ENCODE results near the gene MVK. TPM values are rescaled to one million over a fixed set of nuclear protein-coding genes. Genes with fewer than 3 reads are reported as not detected.

MVK gene
- total and polyA plus RNA-seq, 4 donors, result 34.9 to 50.3 (median 41.4) TPM

GRCh38 chr12:109596418-109597244 lies 23.0 kb downstream of the MVK start:
- WGBS, result 92% methylated on average over 24 of the region's 24 CpGs
- TF ChIP-seq YY1 (IDR thresholded peaks at IDR 0.05) (no peak), HNF4A (conservative IDR thresholded peaks at IDR 0.05) (no peak), EGR1 (IDR thresholded peaks at IDR 0.05; ENCODE audit: low read depth in 2 of 2) (no peak), JUND (IDR thresholded peaks at IDR 0.05) (no peak), NR2F2 (IDR thresholded peaks at IDR 0.05) (no peak), ATF3 (IDR thresholded peaks at IDR 0.05) (no peak), SP1 (IDR thresholded peaks at IDR 0.05) (no peak), HNF4G (IDR thresholded peaks at IDR 0.05) (no peak), TAF1 (conservative IDR thresholded peaks at IDR 0.05) (no peak), MAX (IDR thresholded peaks at IDR 0.05) (no peak), RAD21 (IDR thresholded peaks at IDR 0.05) (no peak), CTCF (IDR thresholded peaks at IDR 0.05; ENCODE audit: low read depth, low read length, missing input control) (no peak), RXRA (IDR thresholded peaks at IDR 0.05) (no peak), GABPA (IDR thresholded peaks at IDR 0.05 in 1 of 2, conservative IDR thresholded peaks at IDR 0.05 in 1 of 2) (no peak), ZBTB33 (IDR thresholded peaks at IDR 0.05) (no peak), FOXA1 (IDR thresholded peaks at IDR 0.05) (no peak), FOXA2 (IDR thresholded peaks at IDR 0.05) (no peak), REST (IDR thresholded peaks at IDR 0.05) (no peak)
- peaks cover 2 to 26% (median 18%) of the 10 kb centered on the region in 4 donors for H3K4me1 ChIP-seq (ENCODE audit: control insufficient read depth in 4 of 4, insufficient read depth in 4 of 4, low read length in 3 of 4)
- no peak overlapping the region for H3K27ac ChIP-seq (ENCODE audit: low read depth in 1 of 2, low read length in 2 of 2)
- no peaks in the 10 kb centered on the region for H3K27me3 ChIP-seq (ENCODE audit: control insufficient read depth in 4 of 4, insufficient read depth in 4 of 4, low read length in 3 of 4)
- DNase-seq (ENCODE audit: low spot score), result no peak
- no peak overlapping the region for H3K9ac ChIP-seq (ENCODE audit: low read depth in 1 of 2, low read length in 2 of 2)
- peaks cover 0 to 18% (median 10%) of the 10 kb centered on the region in 4 donors for H3K36me3 ChIP-seq (ENCODE audit: control insufficient read depth in 4 of 4, insufficient read depth in 3 of 4, low read depth in 1 of 4, low read length in 3 of 4)
- H3K4me3 ChIP-seq (ENCODE audit: low read depth in 1 of 3, low read length in 3 of 3), result no peak overlapping the region
- H3K9me3 ChIP-seq (ENCODE audit: control insufficient read depth in 4 of 4, low read length in 3 of 4), result no peaks in the 10 kb centered on the region

Data from liver (tissue), 9 donors.